ENCODE measurements around the gene SENP2.

- TF ChIP-seq CTCF (IDR thresholded peaks at IDR 0.05) (no peak), POLR2A (IDR thresholded peaks at IDR 0.05) (no peak)
Measured at GRCh38 chr3:185658943-185659342, 72.8 kb downstream of the SENP2 start.
